Fibroblast of villous mesenchyme (primary cell): ENCODE results near the gene WDR4. TPM values are rescaled to one million over a fixed set of nuclear protein-coding genes. Genes with fewer than 3 reads are reported as not detected.
A peak's percentile ranks its signal among the peaks of the same experiment; 100 is the strongest.
"Not testable (repeated sequence)": the region's sequence is repeated elsewhere in the genome, so short reads cannot be mapped to it uniquely, and the experiment has no call there.

Experiments used
- DNase-seq: peaks from one replicate; pipeline ENCODE4 v3.0.0-alpha.2; 2010; ENCODE audit warnings: low read depth
- H3K4me3 ChIP-seq: 2 replicates; pipeline ENCODE4 v1.5.1; 2011; ENCODE audit warnings: low read depth, mild to moderate bottlenecking, low read length
- total RNA-seq: library from RNA; depleted of rRNA; stranded (reverse); fragments of >200 nt; gene quantifications from 2 replicates; pipeline ENCODE4 v1.2.3, GENCODE V29; 2012
- TF ChIP-seq, protein P1 (sequence below): IDR thresholded peaks from 2 replicates; pipeline ENCODE4 v1.5.1; 2012; ENCODE audit warnings: low read depth, mild to moderate bottlenecking, low read length; ENCODE audit not compliant: insufficient read depth

The WDR4 gene
- total RNA-seq, 1 donor: 14.2 TPM

DNA sequence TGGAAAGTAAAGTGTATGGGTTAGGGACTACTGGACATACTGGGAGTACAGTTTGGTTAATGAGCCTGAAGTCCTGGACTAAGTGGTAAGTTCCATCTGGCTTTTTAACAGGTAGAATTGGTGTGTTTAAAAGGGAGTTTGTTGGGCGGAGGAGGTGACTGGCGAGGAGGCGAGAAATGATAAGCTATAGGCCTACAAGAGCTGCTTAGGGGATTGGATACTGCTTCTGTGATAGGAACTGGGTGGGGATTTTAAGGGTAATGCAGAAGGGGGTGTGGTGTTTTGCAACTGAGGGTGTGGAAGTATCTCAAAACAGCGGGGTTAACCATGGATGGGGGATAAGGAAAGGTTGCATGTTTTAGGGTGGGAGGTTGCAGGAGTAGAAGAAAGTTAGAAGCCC lies 42.6 kb upstream of the WDR4 start:
- peak overlapping the region; percentile 18 for H3K4me3 ChIP-seq
- DNase-seq: no peak
- TF ChIP-seq, protein P1, sequence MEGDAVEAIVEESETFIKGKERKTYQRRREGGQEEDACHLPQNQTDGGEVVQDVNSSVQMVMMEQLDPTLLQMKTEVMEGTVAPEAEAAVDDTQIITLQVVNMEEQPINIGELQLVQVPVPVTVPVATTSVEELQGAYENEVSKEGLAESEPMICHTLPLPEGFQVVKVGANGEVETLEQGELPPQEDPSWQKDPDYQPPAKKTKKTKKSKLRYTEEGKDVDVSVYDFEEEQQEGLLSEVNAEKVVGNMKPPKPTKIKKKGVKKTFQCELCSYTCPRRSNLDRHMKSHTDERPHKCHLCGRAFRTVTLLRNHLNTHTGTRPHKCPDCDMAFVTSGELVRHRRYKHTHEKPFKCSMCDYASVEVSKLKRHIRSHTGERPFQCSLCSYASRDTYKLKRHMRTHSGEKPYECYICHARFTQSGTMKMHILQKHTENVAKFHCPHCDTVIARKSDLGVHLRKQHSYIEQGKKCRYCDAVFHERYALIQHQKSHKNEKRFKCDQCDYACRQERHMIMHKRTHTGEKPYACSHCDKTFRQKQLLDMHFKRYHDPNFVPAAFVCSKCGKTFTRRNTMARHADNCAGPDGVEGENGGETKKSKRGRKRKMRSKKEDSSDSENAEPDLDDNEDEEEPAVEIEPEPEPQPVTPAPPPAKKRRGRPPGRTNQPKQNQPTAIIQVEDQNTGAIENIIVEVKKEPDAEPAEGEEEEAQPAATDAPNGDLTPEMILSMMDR: no peak

DNA sequence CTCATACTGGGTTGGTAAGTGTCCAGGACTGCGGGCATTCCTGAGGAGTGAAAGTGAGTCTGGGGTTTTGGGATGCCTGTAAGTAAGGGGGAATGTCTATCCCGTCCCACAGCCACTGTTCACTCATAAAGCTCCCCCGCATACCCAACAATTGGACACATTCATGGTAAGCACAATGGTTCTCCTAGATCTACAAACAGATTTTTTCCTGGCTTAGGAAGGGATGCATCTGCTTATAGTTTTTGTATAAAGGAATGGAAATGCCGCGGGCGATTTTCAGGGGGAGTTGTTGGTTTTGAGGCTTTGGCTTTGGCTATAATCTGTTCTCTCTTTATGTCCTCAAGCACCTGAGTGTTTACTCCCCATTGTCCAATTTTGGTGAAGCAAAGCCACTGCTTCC lies 39.0 kb upstream of the WDR4 start:
- DNase-seq: no peak
- H3K4me3 ChIP-seq: no peak overlapping the region
- TF ChIP-seq, protein P1: no peak

GRCh38 chr21:42913476-42913875 lies 34.1 kb upstream of the WDR4 start:
- DNase-seq: peak; percentile 34
- TF ChIP-seq, protein P1: no peak
- H3K4me3 ChIP-seq: no peak overlapping the region

DNA sequence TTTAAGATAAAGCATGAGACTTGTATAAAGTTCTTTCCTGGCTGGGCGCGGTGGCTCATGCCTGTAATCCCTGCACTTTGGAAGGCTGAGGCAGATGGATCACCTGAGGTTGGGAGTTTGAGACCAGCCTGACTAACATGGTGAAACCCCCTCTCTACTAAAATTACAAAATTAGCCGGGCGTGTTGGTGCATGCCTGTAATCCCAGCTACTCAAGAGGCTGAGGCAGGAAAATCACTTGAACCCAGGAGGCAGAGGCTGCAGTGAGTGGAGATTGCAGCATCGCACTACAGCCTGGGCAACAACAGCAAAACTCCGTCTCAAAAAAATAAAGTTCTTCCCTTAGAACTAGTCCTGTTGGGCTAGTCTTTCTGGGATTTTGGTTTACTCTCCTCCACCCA lies 32.6 kb upstream of the WDR4 start:
- not testable (repeated sequence) for DNase-seq, H3K4me3 ChIP-seq

- not testable (repeated sequence) for H3K4me3 ChIP-seq, DNase-seq
These were observed 29.1 kb upstream of the WDR4 start for GRCh38 chr21:42908484-42908883.

- DNase-seq: no peak
- H3K4me3 ChIP-seq: no peak overlapping the region
- TF ChIP-seq, protein P1: no peak
These were observed 26.9 kb upstream of the WDR4 start for GRCh38 chr21:42906233-42906632.

DNA sequence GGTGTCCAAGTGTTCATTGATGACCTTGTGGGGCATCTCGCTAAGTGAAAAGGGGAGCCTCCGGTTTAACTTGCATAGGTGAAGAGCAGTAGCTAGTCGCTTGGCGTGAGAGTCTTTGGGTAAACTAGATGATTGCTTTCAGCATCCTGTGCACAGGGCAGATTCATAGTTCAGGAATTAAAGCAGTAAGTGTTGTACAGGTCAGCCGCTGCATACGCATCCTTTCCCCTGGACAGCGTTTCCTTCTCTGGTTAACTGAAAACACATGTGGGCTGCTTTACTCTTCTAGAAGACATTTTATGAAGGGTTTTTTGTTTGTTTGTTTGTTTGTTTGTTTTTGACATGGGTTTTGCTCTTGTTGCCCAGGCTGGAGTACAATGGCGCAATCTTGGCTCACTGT lies 25.9 kb upstream of the WDR4 start:
- H3K4me3 ChIP-seq: no peak overlapping the region
- TF ChIP-seq, protein P1: no peak
- DNase-seq: no peak

- no peak overlapping the region for H3K4me3 ChIP-seq
- TF ChIP-seq, protein P1: no peak
- no peak for DNase-seq
These were observed 24.5 kb upstream of the WDR4 start for GRCh38 chr21:42903817-42904216.
